ENCODE results near the gene TRIM64.
"Not testable (repeated sequence)": the region's sequence is repeated elsewhere in the genome, so short reads cannot be mapped to it uniquely, and the experiment has no call there.

Gene TRIM64, protein sequence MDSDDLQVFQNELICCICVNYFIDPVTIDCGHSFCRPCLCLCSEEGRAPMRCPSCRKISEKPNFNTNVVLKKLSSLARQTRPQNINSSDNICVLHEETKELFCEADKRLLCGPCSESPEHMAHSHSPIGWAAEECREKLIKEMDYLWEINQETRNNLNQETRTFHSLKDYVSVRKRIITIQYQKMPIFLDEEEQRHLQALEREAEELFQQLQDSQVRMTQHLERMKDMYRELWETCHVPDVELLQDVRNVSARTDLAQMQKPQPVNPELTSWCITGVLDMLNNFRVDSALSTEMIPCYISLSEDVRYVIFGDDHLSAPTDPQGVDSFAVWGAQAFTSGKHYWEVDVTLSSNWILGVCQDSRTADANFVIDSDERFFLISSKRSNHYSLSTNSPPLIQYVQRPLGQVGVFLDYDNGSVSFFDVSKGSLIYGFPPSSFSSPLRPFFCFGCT

DNA sequence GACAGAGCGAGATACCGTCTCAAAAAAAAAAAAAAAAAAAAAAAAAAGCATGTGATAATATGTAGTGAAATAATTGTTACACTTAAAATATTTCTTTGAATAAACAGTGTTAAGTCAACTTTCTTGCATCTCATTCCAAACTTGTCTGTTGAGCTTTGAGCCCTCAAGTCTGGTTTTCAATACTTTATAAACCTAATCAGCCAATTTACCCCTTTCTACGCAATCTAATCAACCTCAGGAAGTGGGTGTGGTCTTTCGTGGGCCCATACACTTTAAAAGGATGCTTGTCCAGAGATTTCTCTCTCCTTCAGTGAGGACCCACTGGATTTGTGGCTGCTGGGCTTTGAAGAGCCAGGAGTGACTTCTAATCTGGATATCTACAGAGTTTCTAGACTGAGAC is at the start of gene TRIM64:
Gene TRIM64, plus strand, starts transcription at position 301 of the 400 bp plus-strand sequence. CDS start 2,467 bp downstream, outside the sequence.
- not testable (repeated sequence) for H3K4me3 Mint-ChIP-seq; H3K27ac Mint-ChIP-seq; DNase-seq; H3K4me1 Mint-ChIP-seq; H3K9me3 Mint-ChIP-seq; H3K27me3 Mint-ChIP-seq (ENCODE audit: low read depth, poor library complexity); H3K36me3 Mint-ChIP-seq (ENCODE audit: low read depth)

DNA sequence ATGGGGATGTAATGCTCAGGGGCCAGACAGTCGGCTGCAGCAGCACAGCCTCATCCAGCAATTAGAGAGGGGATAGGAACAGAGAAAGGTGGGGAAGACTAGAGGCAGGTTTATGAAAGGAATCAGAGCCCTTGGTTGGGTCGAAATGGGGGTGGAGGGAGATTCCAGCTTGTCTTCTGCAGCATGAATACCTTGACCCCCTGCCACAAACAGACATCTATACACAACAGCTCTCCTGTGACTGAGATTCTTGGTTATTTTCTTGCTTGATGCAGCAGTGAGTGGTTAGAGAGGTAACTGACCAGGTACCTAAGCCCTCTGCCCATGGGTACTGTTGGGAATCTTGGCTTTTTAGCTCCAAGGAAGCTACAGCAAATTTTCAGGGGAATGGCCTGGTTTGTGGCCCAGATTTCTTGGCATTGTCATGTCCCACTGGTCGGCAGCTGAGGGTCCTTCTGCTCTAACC is 43.6 kb upstream of the TRIM64 start, which contains the start of gene TRIM49D1:
Gene TRIM49D1, minus strand, starts transcription at position 51 of the 466 bp plus-strand sequence. CDS start 4,535 bp downstream, outside the sequence.
- H3K36me3 Mint-ChIP-seq (ENCODE audit: low read depth): no peaks in the 10 kb centered on the region
- no peaks in the 10 kb centered on the region for H3K27me3 Mint-ChIP-seq (ENCODE audit: low read depth, poor library complexity)
- TF ChIP-seq, protein P1, sequence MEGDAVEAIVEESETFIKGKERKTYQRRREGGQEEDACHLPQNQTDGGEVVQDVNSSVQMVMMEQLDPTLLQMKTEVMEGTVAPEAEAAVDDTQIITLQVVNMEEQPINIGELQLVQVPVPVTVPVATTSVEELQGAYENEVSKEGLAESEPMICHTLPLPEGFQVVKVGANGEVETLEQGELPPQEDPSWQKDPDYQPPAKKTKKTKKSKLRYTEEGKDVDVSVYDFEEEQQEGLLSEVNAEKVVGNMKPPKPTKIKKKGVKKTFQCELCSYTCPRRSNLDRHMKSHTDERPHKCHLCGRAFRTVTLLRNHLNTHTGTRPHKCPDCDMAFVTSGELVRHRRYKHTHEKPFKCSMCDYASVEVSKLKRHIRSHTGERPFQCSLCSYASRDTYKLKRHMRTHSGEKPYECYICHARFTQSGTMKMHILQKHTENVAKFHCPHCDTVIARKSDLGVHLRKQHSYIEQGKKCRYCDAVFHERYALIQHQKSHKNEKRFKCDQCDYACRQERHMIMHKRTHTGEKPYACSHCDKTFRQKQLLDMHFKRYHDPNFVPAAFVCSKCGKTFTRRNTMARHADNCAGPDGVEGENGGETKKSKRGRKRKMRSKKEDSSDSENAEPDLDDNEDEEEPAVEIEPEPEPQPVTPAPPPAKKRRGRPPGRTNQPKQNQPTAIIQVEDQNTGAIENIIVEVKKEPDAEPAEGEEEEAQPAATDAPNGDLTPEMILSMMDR (IDR thresholded peaks at IDR 0.05): no peak

DNA sequence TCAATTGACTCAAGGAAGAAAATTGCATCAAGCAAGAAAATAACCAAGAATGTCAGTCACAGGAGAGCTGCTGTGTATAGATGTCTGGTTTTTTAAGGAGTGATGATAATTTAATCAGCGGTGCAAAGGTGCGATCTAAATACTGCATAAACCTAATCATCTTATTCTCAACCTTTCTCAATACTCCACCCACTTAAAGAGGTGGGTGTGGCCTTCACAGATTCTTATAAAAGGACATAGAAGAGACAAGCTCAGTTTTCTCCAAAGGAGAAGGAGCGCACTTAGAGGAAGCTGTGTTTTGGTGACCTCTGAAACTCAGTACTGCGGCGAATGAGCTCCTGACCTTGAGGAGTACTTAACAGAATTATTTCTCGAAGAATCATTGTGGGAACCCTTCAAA is 42.1 kb upstream of the TRIM64 start, which contains the start of gene TRIM49D2:
Gene TRIM49D2, plus strand, starts transcription at position 301 of the 400 bp plus-strand sequence. CDS start 2,698 bp downstream, outside the sequence.
- not testable (repeated sequence) for H3K4me3 Mint-ChIP-seq; H3K27ac Mint-ChIP-seq; DNase-seq; H3K36me3 Mint-ChIP-seq (ENCODE audit: low read depth); H3K9me3 Mint-ChIP-seq; H3K27me3 Mint-ChIP-seq (ENCODE audit: low read depth, poor library complexity); H3K4me1 Mint-ChIP-seq

More for the DNA sequence above, 43.6 kb upstream of the TRIM64 start, which contains the start of gene TRIM49D1:
- H3K4me1 Mint-ChIP-seq: no peaks in the 10 kb centered on the region
- no peak within 1 kb of the TSS for H3K27ac Mint-ChIP-seq
- H3K4me3 Mint-ChIP-seq: no peak within 1 kb of the TSS
- H3K9me3 Mint-ChIP-seq: no peaks in the 10 kb centered on the region
- no peak for DNase-seq

DNA sequence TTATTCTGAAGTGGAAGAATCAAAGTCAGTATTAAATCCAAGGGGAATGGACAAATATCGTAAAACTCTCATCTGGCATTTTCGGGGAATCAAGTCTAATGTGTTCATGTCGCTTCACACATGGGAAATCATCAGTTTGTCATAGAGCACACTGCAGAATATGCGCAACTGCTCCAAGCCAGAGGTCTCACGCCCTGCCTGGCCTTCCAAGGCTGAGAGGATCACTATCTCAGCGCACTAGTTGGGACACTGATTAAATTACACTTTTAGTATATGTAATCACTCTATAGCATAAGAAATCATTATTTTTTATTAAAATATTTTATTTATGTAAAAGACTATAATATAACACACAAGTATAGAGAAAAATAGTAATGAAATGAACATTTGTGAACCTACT is 5.0 kb upstream of the TRIM64 start:
- not testable (repeated sequence) for DNase-seq; H3K36me3 Mint-ChIP-seq (ENCODE audit: low read depth); H3K9me3 Mint-ChIP-seq; H3K27ac Mint-ChIP-seq; H3K27me3 Mint-ChIP-seq (ENCODE audit: low read depth, poor library complexity); H3K4me3 Mint-ChIP-seq; H3K4me1 Mint-ChIP-seq
